ENCODE measurements around the gene HECTD4. TPM values are rescaled to one million over a fixed set of nuclear protein-coding genes. Genes with fewer than 3 reads are reported as not detected.
"Not testable (repeated sequence)": the region's sequence is repeated elsewhere in the genome, so short reads cannot be mapped to it uniquely, and the experiment has no call there.

The HECTD4 gene
- total and polyA plus RNA-seq, 2 donors (not counting 1 experiment from before 2014, with no cell fraction given) = 46.4 to 92.2 TPM

GRCh38 chr12:112226768-112227167, 155.5 kb downstream of the HECTD4 start:
- H3K9me3 Mint-ChIP-seq (ENCODE audit: insufficient read depth) = no peaks in the 10 kb centered on the region
- Histone ChIP-seq H3K9me3 (ENCODE audit: control extremely low read depth in 1 of 3, control insufficient read depth in 2 of 3, insufficient read depth in 1 of 3, low read length in 2 of 3) (no peaks in the 10 kb centered on the region), H2AFZ (ENCODE audit: insufficient read depth, low read depth, low read length, poor library complexity, severe bottlenecking) (no peak overlapping the region), H3K79me2 (ENCODE audit: control insufficient read depth, insufficient read depth, low read length) (no peaks in the 10 kb centered on the region), H3K36me3 (replicated peaks in 1 of 2; ENCODE audit: control extremely low read depth in 1 of 2, control insufficient read depth in 1 of 2, extremely low read depth in 1 of 2, insufficient read depth in 2 of 2, low read length in 1 of 2) (peaks cover 2 to 58% of the 10 kb centered on the region in 2 experiments), H4K20me1 (ENCODE audit: control insufficient read depth, insufficient read depth, low read length, poor library complexity, severe bottlenecking) (no peaks in the 10 kb centered on the region), H3K27ac (ENCODE audit: low read length in 2 of 2) (no peak overlapping the region), H3K4me2 (replicated peaks; ENCODE audit: low read depth, low read length, poor library complexity, severe bottlenecking) (no peak overlapping the region), H3K4me3 (ENCODE audit: control extremely low read depth in 1 of 5, extremely low read depth in 1 of 5, insufficient read depth in 1 of 5, low read depth in 2 of 5, low read length in 4 of 5) (no peak overlapping the region), H3K9ac (ENCODE audit: low read length) (no peak overlapping the region), H3K27me3 (replicated peaks in 1 of 4; ENCODE audit: control extremely low read depth in 1 of 4, control insufficient read depth in 3 of 4, insufficient read depth in 4 of 4, low read length in 3 of 4) (no peaks in the 10 kb centered on the region), H3K4me1 (ENCODE audit: control insufficient read depth in 2 of 2, insufficient read depth in 2 of 2, low read length in 2 of 2) (no peaks in the 10 kb centered on the region)
- no peaks in the 10 kb centered on the region for H3K4me1 Mint-ChIP-seq
- no peak overlapping the region for H3K27ac Mint-ChIP-seq
- CTCF ChIA-PET = no interaction called here
- TF ChIP-seq, protein P1, sequence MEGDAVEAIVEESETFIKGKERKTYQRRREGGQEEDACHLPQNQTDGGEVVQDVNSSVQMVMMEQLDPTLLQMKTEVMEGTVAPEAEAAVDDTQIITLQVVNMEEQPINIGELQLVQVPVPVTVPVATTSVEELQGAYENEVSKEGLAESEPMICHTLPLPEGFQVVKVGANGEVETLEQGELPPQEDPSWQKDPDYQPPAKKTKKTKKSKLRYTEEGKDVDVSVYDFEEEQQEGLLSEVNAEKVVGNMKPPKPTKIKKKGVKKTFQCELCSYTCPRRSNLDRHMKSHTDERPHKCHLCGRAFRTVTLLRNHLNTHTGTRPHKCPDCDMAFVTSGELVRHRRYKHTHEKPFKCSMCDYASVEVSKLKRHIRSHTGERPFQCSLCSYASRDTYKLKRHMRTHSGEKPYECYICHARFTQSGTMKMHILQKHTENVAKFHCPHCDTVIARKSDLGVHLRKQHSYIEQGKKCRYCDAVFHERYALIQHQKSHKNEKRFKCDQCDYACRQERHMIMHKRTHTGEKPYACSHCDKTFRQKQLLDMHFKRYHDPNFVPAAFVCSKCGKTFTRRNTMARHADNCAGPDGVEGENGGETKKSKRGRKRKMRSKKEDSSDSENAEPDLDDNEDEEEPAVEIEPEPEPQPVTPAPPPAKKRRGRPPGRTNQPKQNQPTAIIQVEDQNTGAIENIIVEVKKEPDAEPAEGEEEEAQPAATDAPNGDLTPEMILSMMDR (IDR thresholded peaks at IDR 0.05) = no peak
- no peak for TF ChIP-seq EZH2 (IDR thresholded peaks at IDR 0.05; ENCODE audit: borderline replicate concordance, insufficient read depth, low read depth, low read length, poor library complexity, severe bottlenecking)
- intact Hi-C loops (cut with micrococcal nuclease) = no loop called here
- POLR2A ChIA-PET = no interaction called here
- DNase-seq (no peak), ATAC-seq (ENCODE audit: low read depth) (no peak)
- H3K27me3 Mint-ChIP-seq = no peaks in the 10 kb centered on the region
- no peak overlapping the region for H3K4me3 Mint-ChIP-seq
- no CpG with 5 or more reads among the region's 3 CpGs for WGBS (ENCODE audit: insufficient coverage)

- H3K4me2 ChIP-seq (replicated peaks; ENCODE audit: low read depth, low read length, poor library complexity, severe bottlenecking); H3K9ac ChIP-seq (ENCODE audit: low read length); intact Hi-C loops (cut with micrococcal nuclease); H2AFZ ChIP-seq (ENCODE audit: insufficient read depth, low read depth, low read length, poor library complexity, severe bottlenecking); H3K4me3 Mint-ChIP-seq; H3K4me3 ChIP-seq (ENCODE audit: control extremely low read depth in 1 of 5, extremely low read depth in 1 of 5, insufficient read depth in 1 of 5, low read depth in 2 of 5, low read length in 4 of 5); H3K9me3 Mint-ChIP-seq (ENCODE audit: insufficient read depth); CTCF ChIA-PET; H3K79me2 ChIP-seq (ENCODE audit: control insufficient read depth, insufficient read depth, low read length); DNase-seq; ATAC-seq (ENCODE audit: low read depth); POLR2A ChIA-PET; H4K20me1 ChIP-seq (ENCODE audit: control insufficient read depth, insufficient read depth, low read length, poor library complexity, severe bottlenecking); H3K27ac Mint-ChIP-seq; H3K27me3 Mint-ChIP-seq; H3K9me3 ChIP-seq (ENCODE audit: control extremely low read depth in 1 of 3, control insufficient read depth in 2 of 3, insufficient read depth in 1 of 3, low read length in 2 of 3); H3K27me3 ChIP-seq (replicated peaks in 1 of 4; ENCODE audit: control extremely low read depth in 1 of 4, control insufficient read depth in 3 of 4, insufficient read depth in 4 of 4, low read length in 3 of 4); H3K27ac ChIP-seq (ENCODE audit: low read length in 2 of 2): not testable (repeated sequence)
- Histone ChIP-seq H3K4me1 (ENCODE audit: control insufficient read depth in 2 of 2, insufficient read depth in 2 of 2, low read length in 2 of 2) (peaks cover 20 to 28% of the 10 kb centered on the region in 2 donors), H3K36me3 (replicated peaks in 1 of 2; ENCODE audit: control extremely low read depth in 1 of 2, control insufficient read depth in 1 of 2, extremely low read depth in 1 of 2, insufficient read depth in 2 of 2, low read length in 1 of 2) (peaks cover 0 to 15% of the 10 kb centered on the region in 2 experiments)
- H3K4me1 Mint-ChIP-seq = peaks cover 33% of the 10 kb centered on the region
- WGBS (ENCODE audit: insufficient coverage) = 97% methylated on average over 4 of the region's 7 CpGs
These were observed 161.6 kb downstream of the HECTD4 start for GRCh38 chr12:112220628-112221027.

Measured in B cell (primary cell).